CD4-positive, alpha-beta T cell treated with Interleukin-6 at 100 ng/mL for 8 hours (primary cell): ENCODE results near the gene SCAP.
"Not testable (repeated sequence)": the region's sequence is repeated elsewhere in the genome, so short reads cannot be mapped to it uniquely, and the experiment has no call there.

Experiments used
- DNase-seq: peaks from one replicate; pipeline ENCODE4 v3.0.0-alpha.2; 2020; ENCODE audit warnings: mixed read lengths, low spot score

Gene SCAP

DNA sequence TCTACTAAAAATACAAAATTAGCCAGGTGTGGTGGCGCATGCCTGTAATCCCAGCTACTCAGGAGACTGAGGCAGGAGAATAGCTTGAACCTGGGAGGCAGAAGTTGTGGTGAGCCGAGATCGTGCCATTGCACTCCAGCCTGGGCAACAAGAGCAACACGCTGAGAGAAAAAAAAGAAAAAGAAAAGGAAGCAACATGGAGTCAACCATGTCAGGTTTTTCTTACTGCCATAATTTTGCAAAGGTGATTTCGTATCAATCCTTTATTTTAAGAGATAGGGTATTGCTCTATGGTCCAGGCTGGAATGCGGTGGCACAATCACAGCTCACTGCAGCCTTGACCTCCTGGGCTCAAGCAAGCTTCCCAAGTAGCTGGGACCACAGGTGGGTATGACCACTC, 4.5 kb upstream of the SCAP start:
- DNase-seq = not testable (repeated sequence)

- DNase-seq = no peak
These were observed 4.1 kb upstream of the SCAP start for GRCh38 chr3:47479826-47480160.

- no peak for DNase-seq
These were observed 2.3 kb upstream of the SCAP start for GRCh38 chr3:47478022-47478421.

DNA sequence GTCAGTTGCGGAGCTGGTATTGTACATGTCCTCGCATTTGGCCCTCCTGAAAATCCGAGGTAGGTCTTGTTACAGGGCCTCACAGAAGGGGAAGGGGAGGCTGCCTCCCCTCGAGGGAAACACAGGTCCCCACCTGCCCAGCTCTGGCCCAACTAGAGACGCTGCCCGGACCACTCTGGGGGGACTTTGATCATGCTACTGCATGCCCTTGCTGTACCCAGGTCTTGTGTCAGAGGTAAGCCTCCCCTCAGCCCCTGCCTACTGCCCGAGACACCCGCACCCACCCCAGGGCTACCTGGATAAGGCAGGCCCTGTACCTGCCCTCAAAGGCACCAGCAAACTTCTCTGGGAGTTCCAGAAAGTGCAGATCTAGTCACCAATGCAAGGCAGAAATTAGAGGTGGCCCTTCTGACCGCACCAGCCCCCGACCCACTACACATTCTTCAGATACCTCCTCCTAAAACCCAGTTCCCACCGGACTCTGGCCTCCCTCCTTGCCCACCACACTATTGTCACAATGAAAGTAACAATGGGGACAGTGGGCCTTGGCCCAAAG, 981 bp upstream of the SCAP start:
- no peak for DNase-seq

- no peak for DNase-seq
These were observed 537 bp upstream of the SCAP start for GRCh38 chr3:47476330-47476626.

- DNase-seq = no peak
These were observed 642 bp downstream of the SCAP start for GRCh38 chr3:47475029-47475569.

DNA sequence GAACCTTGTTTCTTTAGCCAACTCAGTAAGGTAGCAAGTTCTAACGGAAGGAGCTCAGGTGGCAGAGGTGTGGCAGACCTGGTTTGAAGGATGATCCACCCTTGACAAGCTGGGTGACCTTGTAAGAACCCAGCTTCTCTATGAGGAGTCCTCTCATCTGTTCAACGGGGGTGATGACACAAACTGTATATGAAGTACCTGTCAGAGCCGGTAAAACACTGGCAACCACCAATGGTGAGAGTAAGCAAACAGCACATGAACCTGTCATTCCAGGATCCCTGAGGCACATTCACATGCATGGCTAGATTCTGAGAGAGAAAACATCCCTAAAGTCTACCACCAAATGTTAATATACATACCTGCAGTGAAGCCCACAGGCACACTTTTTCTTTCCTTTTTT, 2.4 kb downstream of the SCAP start:
- DNase-seq = no peak

DNA sequence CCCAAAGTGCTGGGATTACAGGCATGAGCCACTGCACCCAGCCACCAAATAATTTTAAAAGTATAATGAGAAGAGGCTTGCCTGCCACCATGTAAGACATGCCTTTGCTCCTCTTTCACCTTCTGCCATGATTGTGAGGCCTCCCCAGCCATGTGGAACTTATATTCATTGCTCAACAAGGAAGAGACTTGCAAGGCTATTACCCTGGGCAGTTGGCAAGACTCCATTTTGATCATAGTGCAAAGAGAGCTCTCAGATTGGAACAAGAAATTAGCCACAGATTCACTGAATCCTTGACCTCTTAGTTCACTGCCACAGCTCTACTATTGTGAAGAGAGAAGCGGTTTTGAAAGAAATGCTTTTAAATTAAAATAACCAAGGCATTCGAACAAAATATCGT, 6.1 kb downstream of the SCAP start:
- DNase-seq = no peak

GRCh38 chr3:47468315-47468714, 7.4 kb downstream of the SCAP start:
- not testable (repeated sequence) for DNase-seq

GRCh38 chr3:47464588-47464987, 11.2 kb downstream of the SCAP start:
- DNase-seq = no peak

DNA sequence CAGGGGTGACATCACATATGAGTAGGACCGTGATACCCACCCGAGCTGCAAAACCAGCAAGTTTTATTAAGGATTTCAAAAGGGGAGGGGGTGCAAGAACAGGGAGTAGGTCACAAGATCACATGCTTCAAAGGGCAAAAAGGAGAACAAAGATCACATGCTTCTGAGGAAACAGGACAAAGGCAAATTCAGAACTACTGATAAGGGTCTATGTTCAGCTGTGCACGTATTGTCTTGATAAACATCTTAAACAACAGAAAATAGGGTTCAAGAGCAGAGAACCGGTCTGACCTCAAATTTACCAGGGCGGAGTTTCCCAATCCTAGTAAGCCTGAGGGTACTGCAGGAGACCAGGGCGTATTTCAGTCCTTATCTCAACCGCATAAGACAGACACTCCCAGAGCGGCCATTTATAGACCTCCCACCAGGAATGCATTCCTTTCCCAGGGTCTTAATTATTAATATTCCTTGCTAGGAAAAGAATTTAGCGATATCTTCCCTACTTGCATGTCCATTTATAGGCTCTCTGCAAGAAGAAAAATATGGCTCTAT, 16.1 kb downstream of the SCAP start:
- not testable (repeated sequence) for DNase-seq

DNA sequence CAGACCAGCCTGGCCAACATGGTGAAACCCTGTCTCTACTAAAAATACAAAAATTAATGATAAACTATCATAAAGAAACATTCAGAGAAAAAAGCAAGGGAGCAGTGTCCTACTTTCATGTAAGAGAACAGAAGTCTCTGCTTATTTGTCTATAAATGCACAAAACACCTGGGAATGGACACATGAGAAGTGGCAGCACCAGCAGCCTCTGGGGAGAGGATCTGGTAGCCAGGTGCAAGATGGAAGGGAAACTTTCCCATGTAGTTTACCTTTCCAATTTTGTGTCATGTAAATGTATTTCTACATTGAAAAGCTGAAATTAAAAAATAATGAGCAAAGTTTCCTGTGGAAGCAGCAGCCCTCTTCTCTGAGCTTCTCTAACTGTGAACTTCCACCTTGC, 18.8 kb downstream of the SCAP start:
- no peak for DNase-seq

DNA sequence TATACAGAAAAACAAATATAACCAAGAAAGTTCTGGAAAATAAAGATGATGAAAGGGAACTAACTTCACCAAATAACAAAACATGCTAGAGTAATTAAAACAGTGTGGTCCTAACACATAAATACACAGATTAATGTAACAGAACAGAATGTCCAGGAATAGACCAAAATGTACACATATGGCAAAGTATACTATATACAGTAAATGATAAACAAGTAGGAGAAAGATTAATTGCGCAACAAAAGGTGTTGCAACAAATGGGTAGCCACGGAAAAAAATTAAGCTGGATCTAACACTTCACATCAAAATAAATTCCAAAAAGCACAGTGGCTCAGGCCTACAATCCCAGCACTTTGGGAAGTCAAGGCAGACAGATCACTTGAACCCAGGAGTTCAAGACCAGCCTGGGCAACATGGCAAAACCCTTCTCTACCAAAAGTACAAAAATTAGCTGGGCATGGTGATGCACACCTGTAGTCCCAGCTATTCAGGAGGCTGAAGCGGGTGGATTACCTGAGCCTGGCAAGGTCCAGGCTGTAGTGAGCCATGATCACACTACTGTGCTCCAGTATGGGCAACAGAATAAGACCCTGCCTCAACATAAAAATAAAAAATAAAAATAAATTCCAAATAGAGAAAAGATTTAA, 19.8 kb downstream of the SCAP start:
- DNase-seq = no peak

GRCh38 chr3:47452453-47453215, 23.1 kb downstream of the SCAP start:
- DNase-seq = no peak

GRCh38 chr3:47444103-47444502, 31.6 kb downstream of the SCAP start:
- DNase-seq = no peak

- DNase-seq = no peak
These were observed 32.1 kb downstream of the SCAP start for GRCh38 chr3:47443611-47443995.

DNA sequence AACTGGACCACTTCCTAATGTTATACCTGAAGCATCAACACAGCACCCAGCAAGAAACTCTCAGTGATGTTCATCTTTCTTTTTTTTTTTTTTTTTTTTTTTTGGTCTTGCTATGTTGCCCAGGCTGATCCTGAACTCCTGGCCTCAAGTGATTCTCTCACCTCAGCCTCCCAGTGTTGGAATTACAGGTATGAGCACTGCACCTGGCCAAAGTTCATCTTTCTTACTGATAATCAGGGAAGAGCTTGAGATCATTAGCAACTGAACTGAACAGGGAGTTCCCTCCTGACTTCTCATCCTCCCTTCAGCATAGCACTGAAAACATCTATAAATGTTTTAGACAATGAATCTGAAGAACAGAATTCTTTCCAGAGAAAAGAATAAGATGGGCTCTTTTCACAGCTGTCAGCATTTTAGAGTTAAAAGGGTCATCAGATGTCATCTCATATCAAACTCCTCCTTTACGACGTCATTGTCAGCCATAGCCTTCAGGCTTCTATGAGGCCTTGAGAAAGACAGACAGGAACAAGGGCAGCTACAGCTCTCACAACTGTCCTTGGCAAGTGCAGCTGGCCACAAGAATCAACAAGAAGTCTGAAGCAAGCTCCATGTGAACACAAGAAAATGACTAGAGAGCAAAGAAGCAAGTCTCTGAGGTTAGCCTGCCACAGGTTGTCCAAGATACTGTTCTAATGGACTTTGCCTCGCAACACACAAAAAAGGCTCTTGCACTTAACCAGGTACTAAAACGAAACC, 33.8 kb downstream of the SCAP start:
- no peak for DNase-seq

DNA sequence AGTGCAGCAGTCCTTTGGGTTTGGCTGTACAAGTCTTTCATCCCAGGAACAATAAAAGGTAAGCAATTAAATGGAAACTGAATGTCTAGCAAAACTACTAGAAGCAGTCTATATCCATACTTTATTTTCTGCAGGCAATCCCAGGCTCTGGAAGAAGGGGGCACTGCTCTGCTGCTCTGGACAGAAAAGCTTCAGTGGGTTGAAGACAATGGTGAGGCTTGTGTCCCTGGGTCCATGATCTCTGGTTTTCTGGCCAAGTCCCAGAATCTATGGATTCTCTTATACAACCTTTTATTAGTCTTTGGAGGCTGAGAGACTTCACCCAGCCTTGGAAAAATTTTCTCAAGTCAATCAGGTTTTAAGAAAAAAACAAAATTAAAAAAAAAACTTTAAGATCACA, 35.6 kb downstream of the SCAP start:
- no peak for DNase-seq

- no peak for DNase-seq
These were observed 39.6 kb downstream of the SCAP start for GRCh38 chr3:47436180-47436579.

GRCh38 chr3:47434849-47435248, 40.9 kb downstream of the SCAP start:
- DNase-seq = no peak

DNA sequence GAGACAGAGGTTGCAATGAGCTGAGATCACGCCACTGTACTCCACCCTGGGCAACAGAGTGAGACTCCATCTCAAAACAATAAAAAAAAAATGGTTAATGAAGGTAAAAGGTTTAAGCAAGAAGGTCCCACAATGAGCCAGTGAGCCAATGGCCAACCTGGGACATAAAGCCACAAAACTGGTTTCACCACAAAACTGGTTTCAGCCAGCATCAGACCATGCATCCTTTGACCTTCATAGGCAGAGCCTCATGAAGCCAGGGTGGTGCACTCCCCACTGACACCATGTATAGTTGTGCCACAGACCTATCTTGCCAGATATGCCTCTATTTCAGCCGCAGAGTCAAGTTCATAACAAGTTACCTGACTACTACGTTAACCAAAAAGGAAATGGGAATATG, 41.9 kb downstream of the SCAP start:
- DNase-seq = no peak

DNA sequence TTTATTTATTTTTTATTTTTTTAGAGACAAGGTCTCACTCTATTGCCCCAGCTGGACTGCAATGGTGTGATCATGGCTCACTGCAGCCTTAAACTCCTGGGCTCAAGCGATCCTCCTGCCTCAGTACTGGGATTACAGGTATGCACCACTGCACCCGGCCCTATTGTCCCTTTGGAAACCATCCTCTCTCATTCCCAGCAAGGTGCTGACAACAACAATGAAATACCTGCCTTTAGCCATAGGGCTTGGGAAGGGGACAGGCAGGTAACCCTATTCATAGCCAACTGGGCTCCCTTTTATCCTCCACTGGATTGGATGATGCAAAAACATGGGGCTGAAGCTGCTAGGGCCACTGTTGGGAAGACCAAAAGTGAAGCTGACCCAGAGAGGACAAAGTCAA, 43.1 kb downstream of the SCAP start:
- no peak for DNase-seq

DNA sequence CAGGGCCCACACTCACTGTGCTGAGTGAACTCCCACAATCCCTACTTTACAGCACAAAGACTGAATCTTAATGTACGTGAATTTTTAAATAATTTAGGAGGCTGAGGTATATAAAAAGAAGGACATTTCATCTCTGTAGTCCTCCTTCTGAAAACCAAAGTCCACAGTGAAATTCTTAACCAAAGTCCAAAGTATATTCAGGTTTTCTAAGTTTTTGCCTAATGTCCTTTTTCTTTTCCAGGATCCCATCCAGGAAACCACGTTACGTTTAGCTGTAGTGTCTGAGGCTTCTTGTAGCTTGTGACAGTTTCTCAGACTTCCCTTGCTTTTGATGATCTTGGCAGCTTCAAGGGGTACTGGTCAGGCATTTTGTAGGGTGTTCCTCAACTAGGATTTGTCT, 44.5 kb downstream of the SCAP start:
- DNase-seq = no peak
